Left hindlimb (tissue), 1 donor: ENCODE measurements around the gene SMTN.
"Not testable (repeated sequence)": the region's sequence is repeated elsewhere in the genome, so short reads cannot be mapped to it uniquely, and the experiment has no call there.

Experiments used
- DNase-seq: peaks from one replicate; pipeline ENCODE4 v3.0.0-alpha.2; 2018

The SMTN gene

GRCh38 chr22:31080848-31081649 is at the start of gene SMTN:
TSS of gene SMTN (plus strand) at chr22:31081318. CDS start at chr22:31083259, 1,941 bp downstream.
- peak; percentile 97 for DNase-seq

DNA sequence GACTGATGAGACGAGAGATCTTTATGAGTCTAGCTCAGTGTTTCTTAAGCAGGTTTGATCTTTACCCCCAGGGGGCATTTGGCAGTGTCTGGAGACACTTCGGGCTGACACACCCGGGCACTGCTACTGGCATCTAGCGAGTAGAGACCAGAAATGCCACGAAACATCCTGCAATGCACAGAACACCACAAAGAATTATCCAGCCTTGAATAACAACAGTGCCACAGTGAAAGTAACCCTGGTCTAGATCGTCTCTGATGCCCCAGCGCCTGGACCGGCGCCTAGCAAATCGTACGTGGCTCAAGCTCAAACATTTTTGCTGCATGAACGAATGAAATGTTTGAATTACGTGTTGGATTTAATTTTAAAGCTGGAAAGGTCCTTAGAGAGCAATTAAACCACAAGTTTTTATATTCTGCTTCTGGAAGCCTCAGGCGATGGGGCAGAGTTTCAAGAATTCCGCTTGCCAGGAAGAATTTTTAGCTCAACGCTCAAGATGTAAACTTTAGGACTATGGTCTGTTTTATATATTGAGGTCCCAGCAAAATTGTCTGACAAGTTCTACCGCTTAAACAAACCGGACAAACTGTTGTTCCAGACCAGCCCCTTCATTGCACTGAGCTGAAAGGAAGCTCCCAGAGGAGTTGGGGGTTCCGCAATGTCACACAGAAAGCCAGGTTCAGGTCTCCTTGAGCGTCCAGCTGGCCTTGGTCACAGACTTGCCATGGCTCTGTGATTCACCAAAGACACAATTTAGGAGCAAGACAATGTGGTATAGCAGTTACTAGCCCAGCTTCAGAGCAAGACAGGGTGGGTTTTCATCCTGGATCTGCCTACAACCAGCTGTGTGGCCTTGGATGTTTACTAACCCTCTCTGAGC is 44.2 kb upstream of the SMTN start:
- peak; percentile 79 for DNase-seq

DNA sequence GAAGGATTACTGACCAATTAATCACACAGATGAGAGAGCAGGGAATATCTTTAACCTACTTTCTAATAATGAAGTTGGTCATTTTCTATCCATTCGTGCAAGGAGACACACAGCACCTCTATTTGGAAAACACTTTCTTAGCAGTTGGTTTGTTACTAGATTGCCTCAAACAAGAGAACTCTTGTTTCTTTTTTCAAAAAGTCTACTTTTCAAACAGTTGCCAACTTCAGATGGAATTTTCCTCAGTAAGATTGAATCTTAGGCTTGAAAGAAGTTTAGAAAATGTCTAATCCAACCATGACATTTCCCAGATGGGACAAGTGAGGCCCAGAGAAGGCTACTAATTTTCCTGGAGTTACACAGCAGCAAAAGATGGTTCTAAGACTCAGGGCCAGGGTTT is 42.4 kb upstream of the SMTN start:
- DNase-seq: no peak

DNA sequence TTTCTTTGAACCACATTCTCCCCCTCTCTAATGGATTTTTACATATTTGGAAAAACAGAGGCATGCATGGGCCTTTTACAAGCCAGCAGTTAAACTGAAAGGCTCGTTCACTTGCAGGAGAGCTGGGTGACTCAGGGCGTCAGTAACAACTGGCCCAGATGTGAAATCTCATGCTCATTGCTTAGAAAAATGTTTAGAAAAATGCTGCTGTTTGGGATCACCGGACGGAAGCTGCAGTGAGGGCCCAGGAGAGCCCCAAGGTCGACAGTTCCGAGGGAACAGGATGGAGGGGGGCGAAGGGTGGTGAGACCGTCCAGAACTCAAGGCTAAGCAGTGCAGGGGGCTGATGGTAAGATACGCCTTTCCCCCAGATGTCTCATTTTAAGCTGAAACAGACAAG is 41.7 kb upstream of the SMTN start:
- peak; percentile 67 for DNase-seq

DNA sequence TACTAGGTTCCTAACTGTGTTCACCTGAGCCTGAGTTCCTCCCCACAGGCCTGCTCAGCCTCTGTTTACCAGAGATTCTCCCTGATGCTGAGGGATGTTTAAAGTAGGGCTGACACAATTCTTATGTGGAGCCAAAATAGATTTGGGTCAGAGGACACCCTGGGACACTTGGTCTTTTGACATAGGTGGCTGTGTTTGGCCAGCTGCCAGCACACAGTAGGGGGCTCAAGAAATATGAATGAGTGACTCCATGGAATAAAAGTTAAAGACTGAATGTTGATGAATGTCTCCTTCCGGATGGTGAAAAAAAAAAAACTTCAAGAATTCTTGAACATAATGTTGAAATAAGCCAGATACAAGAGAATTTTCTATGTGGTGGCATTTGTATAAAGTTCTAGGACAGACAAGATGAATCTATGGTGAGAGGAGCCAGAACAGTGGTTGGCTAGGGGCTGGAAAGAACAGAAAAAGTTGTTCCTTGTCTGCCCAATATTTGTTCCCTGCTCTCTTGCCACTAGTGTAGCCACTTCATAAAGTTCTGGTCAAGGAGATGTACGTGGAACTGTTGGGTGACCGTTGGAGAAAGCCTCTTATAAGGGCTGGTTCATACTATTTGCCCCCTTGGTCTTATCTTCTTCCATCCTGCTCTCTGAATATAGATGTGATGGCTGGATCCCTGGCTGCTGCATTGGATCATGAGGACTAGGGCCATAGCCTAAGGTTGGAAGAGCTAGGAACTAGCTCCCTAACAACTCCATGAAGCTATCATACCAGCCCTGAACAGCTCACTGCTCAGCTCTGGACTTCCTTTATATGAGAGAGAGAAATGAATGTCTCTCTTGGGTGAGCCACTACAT is 40.3 kb upstream of the SMTN start:
- DNase-seq: no peak

DNA sequence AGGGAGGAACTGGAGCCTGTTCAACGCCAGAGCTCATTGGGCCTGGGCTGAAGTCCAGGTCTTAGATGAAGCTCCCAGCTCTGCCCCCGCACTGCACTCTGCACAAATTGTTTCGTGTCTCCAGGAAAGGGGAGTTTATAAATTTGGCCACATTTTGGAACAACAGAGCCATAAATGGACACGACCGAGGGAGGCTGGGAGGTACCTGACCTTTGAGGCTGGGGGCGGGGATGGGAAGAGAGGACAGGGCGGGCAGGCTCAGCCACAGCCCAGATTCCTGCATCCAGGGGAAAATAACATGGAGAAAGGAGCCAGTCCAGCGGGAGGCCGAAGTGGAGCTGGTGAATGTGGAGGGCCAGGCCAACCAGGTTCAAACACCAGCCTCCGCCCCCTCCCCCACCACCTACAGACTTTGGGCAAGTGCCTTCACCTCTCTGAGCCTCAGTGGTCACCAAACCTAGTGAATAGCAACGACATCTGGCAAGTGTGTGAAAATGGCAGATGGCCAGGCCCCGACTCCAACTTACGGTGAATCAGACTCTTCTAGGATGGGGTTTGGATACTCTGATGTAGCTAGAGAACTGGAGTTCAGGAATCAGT is 36.8 kb upstream of the SMTN start:
- DNase-seq: peak; percentile 54

GRCh38 chr22:31045900-31046538 is 35.1 kb upstream of the SMTN start:
- DNase-seq: no peak

- peak; percentile 65 for DNase-seq
Observed at GRCh38 chr22:31046539-31047226, 34.4 kb upstream of the SMTN start.

DNA sequence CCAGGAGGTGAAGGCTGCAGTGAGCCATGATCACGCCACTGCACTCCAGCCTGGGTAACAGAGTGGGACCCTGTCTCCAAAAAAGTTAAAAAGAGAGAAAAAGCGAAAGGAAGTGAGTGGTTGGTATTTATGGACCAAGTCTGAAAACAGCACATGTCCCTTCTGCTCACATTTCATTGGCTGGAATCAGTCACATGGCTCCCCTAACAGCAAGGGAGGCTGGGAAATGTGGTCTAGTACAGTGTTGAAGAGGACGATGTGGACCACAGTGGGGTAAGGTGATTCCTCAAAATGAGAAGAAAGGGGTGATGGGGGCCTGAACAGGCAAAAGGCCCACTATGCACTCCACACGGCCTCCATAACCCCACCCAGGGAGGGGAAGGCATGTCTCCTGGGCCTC is 32.5 kb upstream of the SMTN start:
- no peak for DNase-seq

- no peak for DNase-seq
Observed at GRCh38 chr22:31049815-31050420, 31.2 kb upstream of the SMTN start.

- no peak for DNase-seq
Observed at GRCh38 chr22:31055117-31055634, 25.9 kb upstream of the SMTN start.

DNA sequence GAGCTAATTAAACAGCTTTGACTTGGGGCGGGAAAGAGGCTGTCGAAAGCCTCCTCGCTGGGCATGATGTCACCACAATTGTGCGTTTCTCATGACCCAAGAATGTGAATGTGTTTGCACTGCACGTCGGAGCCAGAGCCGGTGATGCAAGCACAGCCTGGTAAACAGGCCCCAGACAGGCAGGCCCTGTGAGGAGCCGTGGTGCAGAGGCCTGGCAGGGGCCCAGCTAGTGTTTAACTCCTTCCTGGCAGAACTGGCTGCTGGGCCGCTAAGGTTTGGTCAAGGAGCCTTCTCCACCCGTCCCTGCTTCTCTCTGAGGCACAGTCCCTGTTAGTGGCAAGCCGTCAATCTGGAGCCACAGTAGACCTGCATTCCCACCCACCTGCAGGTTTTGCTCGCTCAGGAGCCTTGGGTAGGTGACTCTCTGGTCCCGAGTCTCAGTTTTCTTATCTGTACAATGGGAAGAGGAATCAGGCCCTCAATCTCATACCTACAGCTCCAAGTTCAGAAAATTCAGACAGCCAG is 25.4 kb upstream of the SMTN start:
- peak; percentile 91 for DNase-seq

GRCh38 chr22:31056986-31057599 is 24.0 kb upstream of the SMTN start:
- DNase-seq: no peak

- DNase-seq: not testable (repeated sequence)
Observed at GRCh38 chr22:31059663-31060062, 21.5 kb upstream of the SMTN start.

GRCh38 chr22:31062566-31063230 is 18.4 kb upstream of the SMTN start:
- no peak for DNase-seq

DNA sequence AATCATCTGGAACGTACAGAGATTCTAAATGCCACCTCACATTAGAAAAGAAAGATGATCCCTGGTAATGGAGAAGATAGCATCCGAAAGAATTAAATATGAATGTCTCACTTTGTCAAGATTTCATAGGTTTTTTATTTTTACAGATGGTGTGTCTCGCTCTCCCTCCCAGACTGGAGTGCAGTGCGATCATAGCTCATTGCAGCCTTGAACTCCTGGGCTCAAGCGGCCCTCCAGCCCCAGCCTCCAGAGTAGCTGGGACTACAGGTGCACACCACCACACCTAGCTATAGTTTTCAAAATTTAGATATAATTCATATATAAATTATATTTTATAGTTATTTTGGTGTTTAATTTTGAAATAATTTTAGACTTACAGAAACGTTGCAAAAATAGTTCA is 16.7 kb upstream of the SMTN start:
- no peak for DNase-seq

DNA sequence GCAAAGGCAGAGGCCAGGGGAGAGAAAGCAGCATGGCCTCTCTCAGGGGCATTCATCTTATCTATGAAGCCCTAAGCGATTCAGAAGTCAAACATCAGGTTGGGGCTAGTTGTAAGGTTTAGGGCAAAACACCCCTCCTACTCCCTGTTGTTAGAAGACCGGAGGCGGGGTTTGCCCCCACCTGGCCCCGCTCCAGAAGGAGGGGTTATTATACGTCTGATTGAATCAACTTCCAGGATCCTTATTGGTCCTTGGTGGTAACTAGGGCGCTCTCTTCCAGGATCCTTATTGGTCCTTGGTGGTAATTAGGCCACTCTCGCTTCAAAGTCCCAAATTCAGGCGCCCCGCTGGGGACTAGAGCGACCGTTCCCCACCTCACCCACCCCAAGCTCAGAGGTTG is 12.1 kb upstream of the SMTN start:
- DNase-seq: no peak

DNA sequence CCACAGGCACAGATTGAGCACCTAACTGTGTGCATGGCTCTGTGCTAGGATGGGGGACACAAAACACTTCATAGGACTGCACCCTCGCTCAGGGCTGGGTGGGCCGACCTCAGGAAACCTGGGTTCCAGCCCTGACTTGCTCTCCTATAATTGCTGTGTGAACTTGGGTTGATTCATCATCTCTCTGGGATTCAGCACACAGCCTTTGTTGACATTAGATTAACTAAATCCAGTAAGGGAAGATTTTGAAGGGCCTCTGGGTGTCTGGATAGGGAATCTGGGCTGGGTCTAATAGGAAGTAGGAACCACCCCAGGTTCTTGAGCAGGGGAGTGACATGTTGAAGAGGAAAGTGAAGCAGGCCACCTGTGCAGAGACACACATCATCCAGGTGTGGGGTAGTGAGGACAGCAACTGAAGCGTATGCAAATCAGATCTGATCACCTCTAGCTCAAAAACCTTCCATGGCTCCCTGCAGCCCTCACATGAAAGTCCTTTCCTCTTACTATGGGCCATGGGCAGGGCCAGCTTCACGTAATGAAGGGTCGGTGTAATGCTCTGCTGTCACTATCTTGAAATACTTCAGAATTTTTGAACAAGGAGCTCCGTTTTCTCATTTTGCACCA is 11.3 kb upstream of the SMTN start:
- not testable (repeated sequence) for DNase-seq

- DNase-seq: peak; percentile 24
Observed at GRCh38 chr22:31073125-31073524, 8.0 kb upstream of the SMTN start.
